SIG-M5 treated with dmso at 0.1 percent for 504 hours (cell line): ENCODE measurements around the gene ZFR2.
"Not testable (repeated sequence)": the region's sequence is repeated elsewhere in the genome, so short reads cannot be mapped to it uniquely, and the experiment has no call there.

ENCODE experiments used
- DNase-seq: peaks from one replicate; lab custom pipeline; 2025; ENCODE audit not compliant: unreplicated experiment; lab: John Stamatoyannopoulos, UW

Gene ZFR2

GRCh38 chr19:3868770-3869456 is at the start of gene ZFR2:
Gene ZFR2, minus strand, starts transcription at chr19:3869038. Its CDS starts 21 bp downstream, at chr19:3869017.
- DNase-seq: no peak

GRCh38 chr19:3916033-3916432 is 47.2 kb upstream of the ZFR2 start:
- no peak for DNase-seq

GRCh38 chr19:3914199-3914598 is 45.4 kb upstream of the ZFR2 start:
- no peak for DNase-seq

DNA sequence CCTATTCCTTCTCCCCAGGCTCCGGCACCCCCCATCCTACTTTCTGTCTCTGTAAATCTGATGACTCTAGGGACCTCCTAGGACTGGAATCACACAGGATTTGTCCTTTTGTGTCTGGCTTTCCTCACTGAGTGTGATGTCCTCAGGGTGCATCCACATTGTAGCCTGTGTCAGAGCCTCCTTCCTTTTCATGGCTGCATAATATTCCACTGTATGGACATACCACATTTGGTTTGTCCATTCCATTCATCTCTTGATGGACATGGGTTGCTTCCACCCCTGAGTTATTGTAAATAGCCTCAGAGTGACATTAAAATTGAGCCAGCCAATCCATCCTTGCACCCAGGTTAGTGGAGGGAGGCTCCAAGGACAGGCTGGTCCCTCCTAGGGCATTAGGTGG is 41.3 kb upstream of the ZFR2 start:
- DNase-seq: no peak

- no peak for DNase-seq
Observed at GRCh38 chr19:3908266-3909054, 39.6 kb upstream of the ZFR2 start.

DNA sequence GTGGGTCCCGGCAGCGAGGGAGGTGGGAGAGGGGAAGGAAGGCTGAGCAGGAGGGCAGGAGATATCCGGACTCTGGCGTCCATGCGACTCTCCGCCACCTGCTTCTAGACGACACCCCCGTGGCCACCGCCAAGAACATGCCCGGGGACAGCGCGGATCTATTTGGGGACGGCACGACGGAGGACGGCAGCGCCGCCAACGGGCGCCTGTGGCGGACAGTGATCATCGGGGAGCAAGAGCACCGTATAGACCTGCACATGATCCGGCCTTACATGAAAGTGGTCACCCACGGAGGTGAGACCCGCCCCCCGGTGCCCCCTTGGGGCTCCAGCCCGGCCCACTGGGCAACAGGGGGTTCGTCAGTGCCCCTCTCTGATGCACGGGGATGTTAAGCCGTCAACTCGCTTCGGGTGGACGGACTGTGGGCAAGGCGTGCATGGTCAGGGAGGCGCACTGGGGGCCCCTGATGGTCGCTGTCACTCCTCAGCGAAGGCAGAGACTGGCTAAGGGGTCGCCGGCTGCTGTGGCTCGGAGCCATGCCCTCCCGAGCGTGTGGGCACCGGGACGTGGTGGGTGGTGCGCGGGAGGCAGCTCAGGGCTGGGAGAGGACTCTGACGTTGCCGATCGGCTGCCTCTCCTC is 38.9 kb upstream of the ZFR2 start:
- DNase-seq: no peak

DNA sequence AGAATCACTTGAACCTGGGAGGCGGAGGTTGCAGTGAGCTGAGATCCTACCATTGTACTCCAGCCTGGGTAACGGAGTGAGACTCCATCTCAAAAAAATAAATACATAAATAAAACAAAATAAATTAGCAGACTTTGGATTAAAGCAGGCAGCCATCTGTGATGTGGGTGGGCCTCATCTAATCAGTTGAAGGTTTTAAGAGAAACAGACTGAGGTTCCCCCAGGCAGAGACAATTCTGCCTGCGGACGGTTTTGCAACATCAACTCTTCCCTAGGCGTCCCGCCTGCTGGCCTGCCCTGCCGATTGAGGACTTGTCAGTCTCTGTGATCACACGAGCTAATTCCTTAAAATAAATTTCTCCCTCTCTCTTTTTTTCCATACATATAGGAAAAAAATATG is 35.4 kb upstream of the ZFR2 start:
- DNase-seq: no peak

DNA sequence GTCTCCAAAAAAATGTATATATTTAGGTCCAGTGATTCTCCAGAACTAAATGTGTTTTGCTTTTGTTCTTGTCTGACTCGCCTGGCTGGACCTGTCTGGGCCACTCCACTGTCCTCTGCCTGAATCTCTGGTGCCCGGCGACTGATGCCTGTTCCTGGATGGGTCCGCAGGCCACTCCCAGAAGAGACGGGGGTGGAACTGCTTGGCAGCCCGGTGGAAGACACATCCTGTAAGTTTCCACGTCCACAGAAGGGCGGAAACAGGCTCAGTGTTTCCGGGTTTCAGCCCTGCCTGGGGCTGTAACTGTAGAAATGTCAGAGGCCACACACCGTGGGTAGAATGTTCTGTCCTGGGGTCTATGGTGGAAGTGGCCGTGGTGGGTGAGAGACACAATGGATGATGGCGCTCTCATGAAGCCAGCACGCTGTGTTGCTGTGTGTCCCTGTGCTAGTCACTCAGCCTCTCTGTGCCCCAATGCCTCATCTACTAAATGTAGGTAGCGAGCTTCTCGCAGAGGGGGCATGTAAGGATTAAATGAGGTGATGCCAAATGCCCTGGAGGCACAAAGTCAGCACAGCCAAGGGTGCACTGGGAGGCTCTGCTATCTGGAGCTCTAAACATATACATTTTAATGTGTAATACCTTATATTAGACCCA is 33.6 kb upstream of the ZFR2 start:
- DNase-seq: no peak

DNA sequence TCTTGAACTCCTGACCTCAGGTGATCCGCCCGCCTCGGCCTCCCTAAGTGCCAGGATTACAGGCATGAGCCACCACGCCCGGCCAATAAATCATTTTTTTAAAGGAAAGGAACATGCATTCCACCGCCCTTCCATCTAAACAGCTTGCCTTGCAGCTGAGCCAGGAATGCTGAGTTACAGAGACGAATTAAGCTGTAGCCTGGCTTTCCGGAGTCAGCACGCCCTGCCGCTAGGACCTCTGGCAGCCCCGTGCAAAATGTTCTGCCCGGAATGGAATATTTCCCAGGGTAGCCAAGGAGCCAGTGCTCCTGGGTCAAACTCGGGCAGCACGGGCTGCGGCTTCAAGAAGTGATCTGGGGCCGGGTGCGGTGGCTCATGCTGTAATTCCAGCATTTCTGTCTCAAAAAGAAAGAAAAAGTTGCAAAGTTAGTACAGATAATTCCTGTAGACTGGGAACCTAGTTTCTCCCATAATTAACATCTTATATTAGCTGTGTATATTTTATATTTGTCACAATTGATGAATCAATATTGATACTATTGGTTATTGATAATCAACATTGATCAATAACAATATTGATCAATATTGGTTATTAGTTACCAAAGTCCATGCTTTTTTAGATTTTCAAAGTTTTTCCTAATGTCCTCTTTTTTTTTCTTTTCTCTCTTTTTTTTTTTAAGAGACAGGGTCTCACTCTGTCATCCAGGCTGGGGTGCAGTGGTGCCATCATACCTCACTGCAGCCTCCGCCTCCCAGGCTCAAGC is 30.9 kb upstream of the ZFR2 start:
- DNase-seq: no peak

DNA sequence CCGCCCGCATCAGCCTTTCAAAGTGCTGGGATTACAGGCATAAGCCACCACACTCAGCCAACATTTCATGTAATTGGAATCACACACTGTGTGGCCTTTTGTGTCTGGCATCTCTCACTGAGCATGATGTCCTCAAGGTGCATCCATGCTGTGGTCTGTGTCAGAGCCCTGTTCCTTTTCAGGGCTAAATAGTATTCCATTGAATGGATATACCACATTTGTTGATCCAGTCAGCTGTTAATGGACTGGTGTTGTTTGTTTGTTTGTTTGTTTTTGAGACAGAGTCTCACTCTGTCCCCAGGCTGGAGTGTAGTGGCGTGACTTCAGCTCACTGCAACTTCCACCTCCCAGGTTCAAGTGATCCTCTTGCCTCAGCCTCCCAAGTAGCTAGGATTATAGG is 29.6 kb upstream of the ZFR2 start:
- no peak for DNase-seq

GRCh38 chr19:3897936-3898335 is 29.1 kb upstream of the ZFR2 start:
- no peak for DNase-seq

DNA sequence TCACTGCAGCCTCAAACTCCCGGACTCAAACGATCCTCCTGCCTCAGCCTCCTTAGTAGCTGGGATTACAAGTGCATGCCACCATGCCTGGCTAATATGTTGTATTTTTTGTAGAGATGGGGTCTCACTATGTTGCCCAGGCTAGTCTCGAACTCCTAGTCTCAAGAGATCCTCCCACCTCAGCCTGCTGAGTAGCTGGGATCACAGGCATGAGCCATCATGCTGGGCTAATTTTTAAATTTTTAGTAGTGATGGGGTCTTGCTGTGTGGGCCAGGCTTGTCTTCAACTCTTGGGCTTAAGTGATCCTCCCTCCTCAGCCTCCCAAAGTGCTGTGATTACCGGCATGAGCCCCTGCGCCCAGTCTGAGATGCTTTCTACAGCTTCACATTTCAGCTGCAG is 26.9 kb upstream of the ZFR2 start:
- DNase-seq: no peak

- DNase-seq: not testable (repeated sequence)
Observed at GRCh38 chr19:3894959-3895358, 26.1 kb upstream of the ZFR2 start.

GRCh38 chr19:3893509-3894179 is 24.8 kb upstream of the ZFR2 start:
- no peak for DNase-seq

DNA sequence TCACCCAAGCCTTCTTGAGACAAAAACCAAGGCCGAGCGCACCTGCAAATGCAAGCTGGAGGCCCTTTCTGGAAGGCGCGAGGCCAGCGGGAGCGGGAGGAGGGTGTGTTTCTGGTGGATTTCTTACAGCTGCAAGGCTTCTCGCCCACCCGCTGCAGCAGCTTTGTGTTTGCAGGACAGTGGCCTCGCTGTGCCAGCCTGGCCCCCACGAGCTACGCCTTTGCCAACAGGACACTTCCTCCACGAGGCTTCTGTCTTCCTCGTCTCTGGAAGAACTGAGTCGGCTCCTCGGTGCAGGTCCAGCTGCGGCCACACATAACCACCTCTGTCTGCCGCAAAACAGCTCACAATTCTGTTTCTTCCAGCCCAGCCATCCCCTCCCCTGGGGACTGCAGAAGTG is 21.8 kb upstream of the ZFR2 start:
- no peak for DNase-seq

GRCh38 chr19:3882041-3882384 is 13.2 kb upstream of the ZFR2 start:
- DNase-seq: no peak

GRCh38 chr19:3881272-3882040 is 12.6 kb upstream of the ZFR2 start:
- peak; percentile 19 for DNase-seq

GRCh38 chr19:3880471-3881271 is 11.8 kb upstream of the ZFR2 start, which contains the start of gene ATCAY:
Gene ATCAY, plus strand, starts transcription at chr19:3880685. Its CDS starts 5,083 bp downstream, at chr19:3885768.
- no peak for DNase-seq

- DNase-seq: no peak
Observed at GRCh38 chr19:3879656-3880055, 10.8 kb upstream of the ZFR2 start.
